HG03432 (cell line): ENCODE results near the gene EID2.

Experiments used
- ATAC-seq: cut with Tn5 transposase; IDR thresholded peaks from one replicate; pipeline ENCODE4 v1.9.1; 2021; ENCODE audit warnings: mild to moderate bottlenecking, moderate library complexity; ENCODE audit not compliant: unreplicated experiment

Gene EID2

GRCh38 chr19:39539165-39539517, 820 bp downstream of the EID2 start:
- no peak for ATAC-seq

DNA sequence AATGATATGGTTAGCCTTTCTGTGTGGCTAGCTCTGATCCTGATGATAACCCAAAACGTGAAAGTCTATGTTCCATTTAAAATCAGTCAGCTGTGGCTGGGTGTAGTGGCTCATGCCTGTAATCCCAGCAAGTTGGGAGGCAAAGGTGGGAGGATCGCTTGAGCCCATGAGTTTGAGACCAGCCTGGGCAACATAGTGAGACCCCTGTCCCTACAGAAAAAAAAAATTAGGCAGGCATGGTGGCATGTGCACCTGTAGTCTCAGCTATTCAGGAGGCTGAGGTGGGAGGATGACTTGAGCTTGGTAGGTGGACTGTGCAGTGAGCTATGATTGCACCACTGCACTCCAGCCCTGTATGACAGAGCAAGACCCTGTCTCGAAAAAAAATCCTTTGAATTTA, 6.2 kb downstream of the EID2 start:
- no peak for ATAC-seq

DNA sequence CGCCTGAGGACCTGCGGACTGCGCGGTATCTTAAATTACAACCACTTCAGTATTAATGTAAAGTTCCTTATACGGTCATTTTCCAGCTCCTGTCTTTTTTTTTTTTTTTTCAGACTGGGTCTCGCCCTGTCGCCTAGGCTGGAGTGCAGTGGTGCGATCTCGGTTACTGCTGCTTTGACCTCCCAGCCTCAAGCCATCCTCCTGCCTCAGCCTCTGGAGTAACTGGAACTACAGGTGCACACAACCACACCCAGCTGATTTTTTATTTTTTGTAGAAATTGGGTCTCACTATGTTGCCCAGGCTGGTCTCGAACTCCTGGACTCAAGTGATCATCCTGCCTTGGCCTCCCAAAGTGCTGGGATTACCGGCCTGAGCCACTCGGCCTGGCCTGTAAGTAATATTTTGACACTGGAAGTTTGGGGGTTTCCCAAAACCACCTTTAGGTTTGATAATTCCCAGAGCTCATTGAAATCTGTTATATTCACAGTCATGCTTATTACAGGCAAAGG, 6.9 kb downstream of the EID2 start:
- no peak for ATAC-seq

DNA sequence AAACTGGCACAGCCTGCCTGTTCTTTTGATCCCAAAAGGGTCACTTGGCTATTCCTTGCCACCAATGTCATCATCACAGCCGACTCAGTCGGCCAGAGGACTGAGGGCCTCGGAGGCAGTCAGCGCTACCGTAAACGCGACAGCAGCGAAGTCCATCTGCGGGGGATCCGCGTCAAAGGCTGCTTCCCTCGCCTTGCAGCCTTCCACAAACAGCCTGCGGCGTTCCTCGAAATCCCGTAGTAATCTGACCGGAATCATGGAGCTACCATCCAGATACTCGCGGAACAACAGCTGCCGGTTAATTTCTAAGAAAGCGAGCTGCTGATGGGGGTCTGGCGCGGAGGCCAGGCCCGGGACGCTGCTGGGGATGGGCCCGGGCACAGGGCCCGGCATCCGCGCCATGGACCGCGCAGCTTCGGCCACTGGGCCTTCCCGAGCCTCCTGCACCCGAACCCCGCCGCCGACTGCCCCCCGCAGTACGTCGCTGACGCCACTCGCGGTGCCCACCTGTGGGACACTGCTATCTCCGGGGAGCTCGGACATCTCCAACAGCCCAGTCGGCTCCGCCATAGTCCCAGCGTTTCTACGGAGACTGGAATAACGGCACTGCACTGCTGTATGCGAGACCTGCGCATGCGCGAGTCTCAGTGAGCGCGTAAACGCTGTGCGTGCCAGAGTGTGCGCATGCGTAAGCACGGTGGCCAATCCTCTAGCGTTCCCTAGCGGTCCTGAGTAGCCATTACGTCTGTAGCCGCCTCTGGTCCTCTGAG, 7.5 kb downstream of the EID2 start, which contains the start of gene EID2B:
TSS of gene EID2B (minus strand) at position 620 of the 770 bp plus-strand sequence. CDS start at position 570, 50 bp downstream.
- peak; percentile 89 for ATAC-seq

GRCh38 chr19:39531834-39532232, 8.1 kb downstream of the EID2 start:
- no peak for ATAC-seq

DNA sequence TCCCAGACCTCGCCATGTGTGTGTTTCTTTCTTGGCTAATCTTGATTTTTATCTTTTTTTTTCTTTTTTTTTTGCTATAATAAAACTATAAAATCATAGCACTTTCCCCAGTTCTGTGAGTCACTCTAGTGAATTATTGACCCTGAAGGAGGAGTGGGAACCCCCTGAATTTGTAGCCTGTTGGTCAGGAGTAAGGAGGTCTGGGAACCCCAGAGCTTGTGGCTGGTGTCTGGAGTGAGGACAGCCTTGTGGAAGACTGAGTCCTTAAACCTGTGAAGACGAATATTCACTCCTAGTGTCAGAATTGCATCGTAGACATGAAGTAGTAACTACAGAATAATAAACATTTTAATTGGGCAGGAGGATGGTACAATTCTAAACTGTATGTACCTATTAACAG, 14.8 kb downstream of the EID2 start:
- no peak for ATAC-seq

- no peak for ATAC-seq
Observed at GRCh38 chr19:39524495-39524894, 15.5 kb downstream of the EID2 start.

- ATAC-seq, result no peak
Observed at GRCh38 chr19:39520541-39521484, 19.1 kb downstream of the EID2 start.

- no peak for ATAC-seq
Observed at GRCh38 chr19:39518975-39519374, 21.0 kb downstream of the EID2 start.

GRCh38 chr19:39518458-39518857, 21.5 kb downstream of the EID2 start:
- no peak for ATAC-seq

GRCh38 chr19:39517432-39517831, 22.5 kb downstream of the EID2 start:
- no peak for ATAC-seq

- no peak for ATAC-seq
Observed at GRCh38 chr19:39516270-39516669, 23.7 kb downstream of the EID2 start.

- no peak for ATAC-seq
Observed at GRCh38 chr19:39515551-39516191, 24.3 kb downstream of the EID2 start.

- no peak for ATAC-seq
Observed at GRCh38 chr19:39514840-39515550, 25.0 kb downstream of the EID2 start, which contains the start of gene SELENOV. Gene SELENOV (plus strand): TSS chr19:39515139. CDS start chr19:39515213, 74 bp downstream.

DNA sequence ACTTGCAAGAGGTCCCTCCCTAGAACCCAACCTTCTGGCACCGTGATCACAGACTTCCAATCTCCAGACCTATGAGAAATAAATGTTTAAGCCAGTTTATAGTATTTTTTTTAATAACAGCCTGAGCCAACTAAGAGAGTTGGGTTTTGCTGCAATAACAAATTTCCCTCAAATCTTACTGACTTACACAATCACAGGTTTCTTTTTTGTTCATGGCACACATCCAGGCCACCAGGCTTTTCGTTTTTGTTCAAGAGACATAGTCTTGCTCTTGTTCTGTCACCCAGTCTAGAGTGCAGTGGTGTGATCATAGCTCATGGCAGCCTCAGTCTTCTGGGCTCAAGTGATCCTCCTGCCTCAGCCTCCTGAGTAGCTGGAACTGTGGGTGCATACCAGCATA, 27.0 kb downstream of the EID2 start:
- ATAC-seq, result no peak

GRCh38 chr19:39509233-39509632, 30.7 kb downstream of the EID2 start:
- no peak for ATAC-seq

DNA sequence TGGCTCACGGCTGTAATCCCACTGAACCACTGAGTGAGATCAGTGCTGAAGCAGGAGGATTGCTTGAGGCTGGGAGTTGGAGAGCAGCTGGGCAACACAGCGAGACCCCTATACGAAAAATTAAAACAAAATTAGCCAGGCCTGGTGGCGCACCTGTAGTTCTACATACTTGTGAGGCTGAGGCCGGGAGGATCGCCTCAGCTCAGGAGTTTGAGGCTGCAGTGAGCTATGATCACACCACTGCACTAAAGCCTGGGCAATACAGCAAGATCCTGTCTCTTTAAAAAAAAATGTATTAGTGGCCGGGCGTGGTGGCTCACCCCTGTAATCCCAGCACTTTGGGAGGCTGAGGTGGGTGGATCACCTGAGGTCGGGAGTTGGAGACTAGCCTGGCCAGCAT, 31.3 kb downstream of the EID2 start:
- ATAC-seq, result no peak

- no peak for ATAC-seq
Observed at GRCh38 chr19:39507715-39508364, 32.1 kb downstream of the EID2 start.

GRCh38 chr19:39506944-39507714, 32.8 kb downstream of the EID2 start:
- ATAC-seq, result no peak
